ENCODE results near the gene NFATC1. TPM values are rescaled to one million over a fixed set of nuclear protein-coding genes. Genes with fewer than 3 reads are reported as not detected.
"Not testable (repeated sequence)": the region's sequence is repeated elsewhere in the genome, so short reads cannot be mapped to it uniquely, and the experiment has no call there.

The NFATC1 gene
- total RNA-seq, 1 donor from 2014 or later: 18.6 TPM

DNA sequence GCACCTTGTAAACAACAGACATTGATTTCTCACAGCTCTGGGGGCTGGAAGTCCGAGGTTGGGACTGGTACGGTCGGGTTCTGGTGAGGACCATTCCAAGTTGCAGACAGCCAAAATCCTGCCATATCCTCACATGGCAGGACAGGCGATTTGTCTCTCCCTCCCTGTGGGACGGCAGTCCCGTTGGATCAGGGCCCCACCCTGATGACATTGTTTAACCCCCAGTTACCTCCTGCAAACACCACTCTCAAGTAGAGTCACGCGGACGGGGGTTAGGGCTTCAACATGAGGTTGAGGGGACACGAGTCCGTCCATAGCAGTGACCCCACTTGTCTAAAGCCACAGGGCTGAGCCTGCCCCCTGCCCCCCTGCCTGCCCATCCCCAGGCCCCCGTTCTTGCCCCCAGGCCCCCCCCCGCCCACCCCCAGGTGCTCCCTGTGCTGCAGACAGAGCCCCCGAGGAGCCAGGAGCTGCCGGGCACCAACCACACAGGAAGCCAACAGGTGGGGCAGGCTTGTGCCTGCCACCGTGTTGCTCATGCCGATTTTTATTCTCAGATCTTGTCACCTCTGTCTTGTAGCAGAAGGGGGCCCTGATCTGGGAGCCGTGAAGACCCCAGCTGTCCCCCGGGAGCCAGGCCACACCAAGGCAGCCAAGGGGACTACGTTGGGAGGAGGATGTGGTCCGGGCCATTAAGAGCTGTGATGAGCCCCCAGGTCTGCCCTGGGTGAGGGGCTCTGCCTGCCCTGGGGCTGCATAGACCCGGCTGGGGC, 82.2 kb downstream of the NFATC1 start:
- no peak for DNase-seq

DNA sequence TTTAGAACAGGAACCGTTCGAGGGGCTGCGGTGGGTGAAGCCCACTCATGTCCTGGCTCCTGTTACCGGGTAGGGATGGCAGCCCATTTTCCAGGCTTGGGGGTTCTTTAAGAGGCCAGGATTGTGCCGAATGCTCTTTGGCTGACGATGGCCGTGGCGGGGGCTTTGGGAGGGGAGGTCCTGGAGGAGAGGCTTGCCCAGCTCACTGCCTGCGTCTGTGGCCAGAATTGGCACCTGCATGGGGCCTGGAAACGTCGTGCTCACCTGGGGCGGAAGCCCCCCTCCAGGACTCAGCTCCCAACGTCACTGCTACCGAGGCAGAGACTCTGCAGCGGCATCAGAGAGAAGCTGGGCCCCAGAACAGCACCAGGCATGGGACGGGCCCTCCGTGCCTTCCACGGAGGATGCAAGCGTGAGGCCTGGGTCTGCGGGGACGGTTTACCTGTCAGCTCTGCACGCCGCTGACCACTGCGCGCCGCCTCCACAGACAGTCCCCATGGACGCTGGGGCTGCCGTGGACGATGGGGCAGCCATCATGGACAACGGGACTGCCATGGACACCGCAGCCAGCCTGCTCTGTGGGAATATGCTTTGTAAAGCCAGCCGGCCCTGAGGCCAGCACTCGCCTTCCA, 82.9 kb downstream of the NFATC1 start:
- DNase-seq: no peak

DNA sequence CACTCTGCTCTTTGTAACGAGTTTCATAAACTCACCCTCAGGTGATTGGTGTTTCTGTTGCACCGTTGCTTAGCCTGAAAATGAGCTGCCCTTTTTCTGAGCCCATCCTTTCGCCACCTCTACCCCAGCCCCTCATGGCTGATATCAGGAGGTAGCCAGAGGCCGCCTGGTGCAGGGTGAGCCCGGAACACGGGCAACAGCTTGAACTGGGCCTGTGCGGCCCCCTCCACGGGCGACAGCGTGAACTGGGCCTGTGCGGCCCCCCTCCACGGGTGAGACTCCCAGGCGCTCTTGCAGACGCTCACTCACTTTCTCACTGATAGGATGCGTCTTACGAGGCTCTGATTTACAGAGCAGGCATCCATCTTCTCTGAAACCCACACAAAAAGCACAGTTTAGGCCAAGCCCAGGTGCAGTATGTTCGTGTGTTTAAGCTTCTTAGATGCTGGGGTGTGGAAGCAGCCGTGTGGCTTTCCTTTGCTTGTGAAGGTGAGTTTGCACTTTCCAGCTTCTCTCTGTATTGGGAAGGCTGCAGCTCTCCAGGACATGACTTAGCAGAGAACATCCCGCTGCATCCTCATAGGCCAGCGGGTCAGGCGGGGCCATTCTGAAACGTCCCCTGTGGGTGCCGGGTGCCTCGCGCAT, 83.5 kb downstream of the NFATC1 start:
- no peak for DNase-seq

- DNase-seq: no peak
Measured at GRCh38 chr18:79479761-79480161, 84.0 kb downstream of the NFATC1 start.

DNA sequence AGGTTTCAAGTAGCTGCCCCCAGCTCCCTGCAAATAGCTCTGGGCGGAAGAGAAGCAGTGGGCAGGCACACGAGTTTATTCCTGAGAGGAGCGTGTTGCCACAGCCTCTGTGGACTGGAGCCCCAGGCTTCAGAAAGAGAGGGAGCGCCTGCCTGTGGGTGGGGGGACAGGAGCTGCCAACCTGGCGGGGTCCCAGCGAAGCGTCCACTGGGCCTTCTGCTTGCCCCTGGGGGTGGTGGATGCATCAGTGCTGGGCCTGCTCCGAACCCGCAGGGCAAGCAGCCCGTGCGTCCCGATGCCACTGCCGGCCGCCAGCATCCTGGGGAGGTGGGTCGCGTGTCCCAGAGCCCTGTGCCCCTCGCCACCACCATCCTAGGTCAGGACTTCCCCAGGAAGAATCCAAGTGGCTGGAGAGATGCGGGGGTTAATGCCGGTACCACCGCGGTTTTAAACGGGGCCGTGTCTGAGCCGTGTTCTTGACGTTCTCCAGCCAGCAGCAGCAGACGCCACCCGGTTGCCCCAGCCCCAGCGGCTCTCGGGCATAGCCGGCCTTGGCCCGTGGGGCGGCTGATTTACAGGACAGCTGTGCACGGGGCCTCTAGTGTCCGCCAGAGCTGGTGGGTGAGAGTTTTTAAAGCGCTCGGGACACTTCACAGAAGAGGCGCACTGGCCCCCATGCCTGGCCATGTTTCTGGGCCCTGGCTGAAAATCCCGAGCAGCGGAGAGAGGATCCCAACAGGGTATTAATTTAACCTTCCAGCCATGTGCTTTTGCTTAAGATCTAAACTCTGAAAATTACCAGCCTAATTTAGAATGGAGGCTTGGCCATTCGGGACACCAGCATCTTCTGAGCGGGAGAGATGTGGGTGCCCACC, 84.7 kb downstream of the NFATC1 start:
- DNase-seq: peak; percentile 46

- DNase-seq: no peak
Measured at GRCh38 chr18:79481046-79481790, 85.5 kb downstream of the NFATC1 start.

DNA sequence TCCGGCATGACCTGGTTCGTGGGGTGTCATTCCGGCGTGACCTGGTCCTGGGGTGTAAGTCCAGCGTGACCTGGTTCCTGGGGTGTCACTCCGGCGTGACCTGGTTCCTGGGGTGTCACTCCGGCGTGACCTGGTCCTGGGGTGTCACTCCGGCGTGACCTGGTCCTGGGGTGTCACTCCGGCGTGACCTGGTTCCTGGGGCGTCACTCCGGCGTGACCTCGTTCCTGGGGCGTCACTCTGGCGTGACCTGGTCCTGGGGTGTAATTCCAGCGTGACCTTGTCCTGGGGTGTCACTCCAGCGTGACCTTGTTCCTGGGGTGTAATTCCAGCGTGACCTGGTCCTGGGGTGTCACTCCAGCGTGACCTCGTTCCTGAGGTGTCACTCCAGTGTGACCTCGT, 87.7 kb downstream of the NFATC1 start:
- not testable (repeated sequence) for DNase-seq

DNA sequence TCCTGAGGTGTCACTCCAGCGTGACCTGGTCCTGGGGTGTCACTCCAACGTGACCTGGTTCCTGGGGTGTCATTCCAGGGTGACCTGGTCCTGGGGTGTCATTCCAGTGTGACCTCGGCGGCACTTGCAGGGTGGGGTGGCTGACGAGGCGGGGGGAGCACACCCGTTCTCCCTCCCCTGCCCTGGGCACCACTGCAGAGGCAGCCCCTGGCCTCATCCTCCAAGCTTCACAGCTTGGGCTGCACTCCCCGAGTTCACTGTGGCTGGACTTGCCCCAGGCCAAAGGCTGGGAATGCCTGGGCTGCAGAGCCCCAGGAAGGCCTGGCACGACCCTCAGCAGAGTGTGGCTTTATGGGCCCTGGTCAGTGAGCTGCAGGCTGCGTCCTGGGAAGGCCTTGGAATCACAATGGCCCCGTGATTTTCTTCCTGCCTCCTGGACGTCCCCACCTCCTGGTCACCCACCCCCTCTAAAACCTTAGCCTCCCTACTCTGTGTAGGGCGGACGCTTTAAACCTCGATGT, 88.3 kb downstream of the NFATC1 start:
- DNase-seq: no peak

DNA sequence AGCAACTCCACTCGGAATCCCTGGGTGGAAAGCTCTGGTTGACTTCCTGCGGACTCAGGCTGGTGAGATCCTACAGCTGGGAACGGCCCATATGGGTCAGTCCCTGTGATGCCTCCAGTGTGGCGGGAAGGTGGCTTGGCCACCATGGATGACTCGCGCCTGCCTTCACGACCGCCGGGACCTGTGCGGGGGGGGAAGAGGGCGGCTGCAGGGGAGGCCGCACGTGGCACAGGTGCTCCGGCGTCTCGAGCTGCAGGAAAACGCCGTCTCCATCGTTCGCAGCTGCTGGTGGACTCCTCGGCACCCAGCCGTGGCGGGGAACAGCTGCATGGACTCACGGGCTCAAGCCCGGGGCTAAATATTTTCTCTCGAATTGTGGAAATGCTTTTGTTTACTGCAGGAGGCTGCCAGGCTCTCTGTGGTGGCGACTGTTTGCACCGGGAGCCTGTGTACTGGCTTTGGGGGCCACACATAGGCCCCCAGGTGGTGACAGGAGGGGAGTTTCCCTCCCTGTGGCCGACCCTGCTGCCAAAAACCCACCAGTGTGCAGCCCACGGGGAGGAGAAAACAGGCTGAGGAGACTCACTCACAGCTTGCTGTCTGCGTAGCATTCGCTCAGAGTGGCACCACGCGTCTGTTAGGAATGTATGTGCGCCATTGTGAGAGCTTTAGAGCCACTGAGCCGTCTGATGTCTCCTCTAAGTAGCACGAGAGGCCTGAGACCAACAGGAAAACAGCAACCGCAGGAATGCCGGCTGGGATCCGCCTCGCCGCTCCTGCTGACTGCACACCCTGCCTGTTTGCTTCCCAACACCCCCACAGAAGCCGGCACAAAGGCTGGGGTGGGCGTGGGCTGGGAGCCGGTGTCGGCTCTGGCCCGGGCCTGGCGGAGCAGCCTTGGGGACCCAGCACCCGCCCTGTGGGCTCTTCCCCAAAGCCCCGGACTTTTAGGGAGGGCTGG, 89.2 kb downstream of the NFATC1 start:
- DNase-seq: peak; percentile 81

GRCh38 chr18:79485788-79486355, 90.1 kb downstream of the NFATC1 start:
- DNase-seq: peak; percentile 82

DNA sequence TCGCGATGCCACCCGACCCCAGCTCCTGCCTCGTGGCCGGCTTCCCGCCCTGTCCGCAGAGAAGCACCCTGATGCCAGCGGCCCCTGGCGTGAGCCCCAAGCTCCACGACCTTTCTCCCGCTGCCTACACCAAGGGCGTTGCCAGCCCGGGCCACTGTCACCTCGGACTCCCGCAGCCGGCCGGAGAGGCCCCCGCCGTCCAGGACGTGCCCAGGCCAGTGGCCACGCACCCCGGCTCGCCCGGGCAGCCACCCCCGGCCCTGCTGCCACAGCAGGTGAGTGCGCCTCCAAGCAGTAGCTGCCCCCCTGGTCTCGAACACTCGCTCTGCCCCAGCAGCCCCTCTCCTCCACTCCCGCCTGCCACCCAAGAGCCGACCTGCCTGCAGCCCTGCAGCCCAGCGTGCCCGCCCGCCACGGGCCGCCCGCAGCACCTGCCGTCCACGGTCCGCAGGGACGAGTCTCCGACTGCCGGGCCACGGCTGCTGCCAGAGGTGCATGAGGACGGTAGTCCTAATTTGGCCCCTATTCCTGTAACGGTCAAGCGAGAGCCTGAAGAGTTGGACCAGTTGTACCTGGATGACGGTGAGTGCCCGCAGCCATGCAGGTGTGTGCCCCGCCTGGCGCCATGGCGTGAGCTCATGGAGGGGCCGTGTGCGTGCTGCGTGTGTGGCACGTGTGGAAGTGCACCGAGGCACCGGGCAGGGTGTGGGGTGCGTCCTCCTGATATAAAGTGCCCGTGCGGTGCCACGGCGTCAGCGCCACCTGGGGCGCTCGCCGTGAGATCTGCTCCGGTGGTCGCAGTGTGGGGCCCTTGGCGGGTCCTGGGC, 90.8 kb downstream of the NFATC1 start:
- DNase-seq: no peak

- no peak for DNase-seq
Measured at GRCh38 chr18:79487183-79487800, 91.6 kb downstream of the NFATC1 start.

DNA sequence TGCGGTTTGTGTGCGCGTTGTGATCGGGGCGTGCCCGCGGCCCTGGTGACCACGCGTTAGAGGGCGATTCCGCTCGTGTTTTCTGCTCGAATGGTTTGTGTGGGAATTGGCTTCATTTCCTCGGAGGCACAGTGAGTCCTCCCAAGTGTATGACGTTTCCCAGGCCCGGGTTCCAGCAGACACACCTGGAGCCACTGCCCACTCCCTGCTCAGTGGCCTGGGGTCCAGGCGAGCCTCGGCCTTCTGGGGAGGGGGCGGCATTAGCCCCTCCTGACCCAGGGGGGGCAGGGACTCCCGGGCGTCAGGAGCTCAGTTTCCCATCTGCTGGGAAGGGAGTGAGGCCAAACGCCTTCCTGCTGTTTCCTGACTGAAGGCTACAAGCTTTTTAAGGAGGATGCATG, 92.1 kb downstream of the NFATC1 start:
- no peak for DNase-seq

- no peak for DNase-seq
Measured at GRCh38 chr18:79488311-79489050, 92.8 kb downstream of the NFATC1 start.

- no peak for DNase-seq
Measured at GRCh38 chr18:79489051-79489898, 93.5 kb downstream of the NFATC1 start.

- DNase-seq: no peak
Measured at GRCh38 chr18:79489899-79490625, 94.3 kb downstream of the NFATC1 start.
